Smooth muscle cell (in vitro differentiated cells): ENCODE results near the gene MELTF. TPM values are rescaled to one million over a fixed set of nuclear protein-coding genes. Genes with fewer than 3 reads are reported as not detected.

Source experiments
- DNase-seq: peaks from one replicate; lab custom pipeline; 2025; ENCODE audit not compliant: unreplicated experiment; lab: John Stamatoyannopoulos, UW
- H2AFZ ChIP-seq: fragments of 200-600 bp; sonication (generic); 2 replicates; pipeline ENCODE4 v1.6.0; 2016; ENCODE audit warnings: antibody characterized with exemption, low read depth, mild to moderate bottlenecking
- H3F3A ChIP-seq: fragments of 200-600 bp; sonication (generic); 2 replicates; pipeline ENCODE4 v1.6.0; 2017; ENCODE audit warnings: antibody characterized with exemption, low read depth
- H3K27ac ChIP-seq: fragments of 200-600 bp; sonication (generic); 2 replicates; pipeline ENCODE4 v1.5.1; 2016; ENCODE audit warnings: low read depth, mild to moderate bottlenecking
- H3K27me3 ChIP-seq: fragments of 200-600 bp; sonication (generic); 2 replicates; pipeline ENCODE4 v1.6.1; 2016; ENCODE audit warnings: low read depth, mild to moderate bottlenecking
- H3K36me3 ChIP-seq: fragments of 200-600 bp; sonication (generic); 2 replicates; pipeline ENCODE4 v1.5.1; 2016; ENCODE audit warnings: low read depth
- H3K4me1 ChIP-seq: fragments of 200-600 bp; sonication (generic); 2 replicates; pipeline ENCODE4 v1.5.1; 2016; ENCODE audit warnings: low read depth
- H3K4me2 ChIP-seq: fragments of 200-600 bp; sonication (generic); 2 replicates; pipeline ENCODE4 v1.6.0; 2016; ENCODE audit warnings: mild to moderate bottlenecking
- H3K4me3 ChIP-seq: fragments of 200-600 bp; sonication (generic); 2 replicates; pipeline ENCODE4 v1.5.1; 2016; ENCODE audit warnings: mild to moderate bottlenecking
- H3K79me2 ChIP-seq: fragments of 200-600 bp; sonication (generic); 2 replicates; pipeline ENCODE4 v1.6.0; 2016; ENCODE audit warnings: low read depth, mild to moderate bottlenecking
- H3K9ac ChIP-seq: fragments of 200-600 bp; sonication (generic); 2 replicates; pipeline ENCODE4 v1.6.0; 2016; ENCODE audit warnings: low read depth
- H3K9me3 ChIP-seq: fragments of 200-600 bp; sonication (generic); replicated peaks from 2 replicates; pipeline ENCODE4 v1.5.1; 2016; ENCODE audit warnings: low read depth
- H4K20me1 ChIP-seq: fragments of 200-600 bp; sonication (generic); 2 replicates; pipeline ENCODE4 v1.6.0; 2016; ENCODE audit warnings: low read depth
- WGBS: methylation state at CpG from one replicate; pipeline ENCODE4 v1.1.7; 2016; ENCODE audit warnings: low lambda C conversion rate; 5-methylcytosine and 5-hydroxymethylcytosine counted together
- polyA plus RNA-seq: library from polyadenylated mRNA; unstranded; fragments of >200 nt; fragmentation: Nextera tagmentation; extraction: Ambion mirVana; gene quantifications from 2 replicates; pipeline ENCODE4 v1.2.1, GENCODE V29; 2016
- total RNA-seq: library from RNA; depleted of rRNA; stranded (reverse); fragments of >200 nt; gene quantifications from 2 replicates; pipeline ENCODE4 v1.2.3, GENCODE V29; 2014
- TF ChIP-seq, protein P1 (sequence below): fragments of 200-600 bp; sonication (generic); IDR thresholded peaks from 2 replicates; pipeline ENCODE4 v1.5.1; 2017; ENCODE audit warnings: borderline replicate concordance, mild to moderate bottlenecking, antibody characterized with exemption; ENCODE audit not compliant: insufficient read depth, poor library complexity, severe bottlenecking

Gene MELTF
- total and polyA plus RNA-seq, 2 experiments from 2014 or later = 3.7 to 8.6 TPM

DNA sequence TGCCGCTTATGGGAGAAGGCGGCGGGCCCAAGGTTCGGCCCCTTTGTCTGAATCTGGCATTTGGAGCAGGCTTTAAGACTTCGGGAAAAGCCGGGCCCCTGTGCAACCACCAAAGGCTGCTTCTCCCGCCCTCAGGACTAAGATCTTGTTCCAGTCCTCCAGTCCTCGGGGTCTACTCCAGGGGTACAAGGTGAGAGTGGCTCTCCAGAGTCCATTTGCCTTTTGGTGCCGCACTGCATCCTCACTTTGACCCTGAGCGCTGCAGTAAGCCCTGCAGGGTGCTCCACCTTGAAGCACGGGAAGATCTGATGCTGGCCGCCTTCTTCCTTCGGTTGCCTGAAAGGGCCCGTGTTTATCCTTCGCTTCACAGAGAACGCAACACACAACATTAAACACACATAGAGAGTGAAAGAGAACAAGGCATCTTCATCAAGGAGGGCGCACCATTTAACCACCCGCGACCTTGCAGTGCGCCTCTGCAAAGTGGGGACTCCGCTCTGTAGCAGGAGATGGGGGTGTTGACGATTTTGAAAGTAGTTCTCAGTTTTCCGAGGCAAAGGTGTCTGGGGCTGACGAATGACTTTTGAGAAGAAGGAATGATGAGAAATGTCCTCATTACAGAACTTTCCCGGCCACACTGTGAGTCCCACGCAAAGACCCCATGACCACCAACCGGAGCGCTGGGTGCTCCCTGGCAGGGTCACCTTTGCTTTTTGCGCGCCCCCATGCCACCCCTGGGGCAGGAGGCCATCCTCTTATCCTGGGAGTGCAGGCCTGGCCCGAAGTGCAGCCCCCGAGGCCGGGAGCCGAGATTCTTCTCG, 62.0 kb downstream of the MELTF start:
- Histone ChIP-seq H3K4me1 (no peaks in the 10 kb centered on the region), H3K79me2 (no peaks in the 10 kb centered on the region), H3K9ac (no peak overlapping the region), H3K36me3 (no peaks in the 10 kb centered on the region), H3K27ac (no peak overlapping the region), H3K4me3 (peak overlapping the region; percentile 72), H3K27me3 (peaks cover 41% of the 10 kb centered on the region), H4K20me1 (no peaks in the 10 kb centered on the region), H3K9me3 (no peaks in the 10 kb centered on the region), H3F3A (no peaks in the 10 kb centered on the region), H2AFZ (no peak overlapping the region), H3K4me2 (peak overlapping the region; percentile 96)
- WGBS = 66% methylated on average over 35 of the region's 35 CpGs
- DNase-seq = no peak
- TF ChIP-seq, protein P1, sequence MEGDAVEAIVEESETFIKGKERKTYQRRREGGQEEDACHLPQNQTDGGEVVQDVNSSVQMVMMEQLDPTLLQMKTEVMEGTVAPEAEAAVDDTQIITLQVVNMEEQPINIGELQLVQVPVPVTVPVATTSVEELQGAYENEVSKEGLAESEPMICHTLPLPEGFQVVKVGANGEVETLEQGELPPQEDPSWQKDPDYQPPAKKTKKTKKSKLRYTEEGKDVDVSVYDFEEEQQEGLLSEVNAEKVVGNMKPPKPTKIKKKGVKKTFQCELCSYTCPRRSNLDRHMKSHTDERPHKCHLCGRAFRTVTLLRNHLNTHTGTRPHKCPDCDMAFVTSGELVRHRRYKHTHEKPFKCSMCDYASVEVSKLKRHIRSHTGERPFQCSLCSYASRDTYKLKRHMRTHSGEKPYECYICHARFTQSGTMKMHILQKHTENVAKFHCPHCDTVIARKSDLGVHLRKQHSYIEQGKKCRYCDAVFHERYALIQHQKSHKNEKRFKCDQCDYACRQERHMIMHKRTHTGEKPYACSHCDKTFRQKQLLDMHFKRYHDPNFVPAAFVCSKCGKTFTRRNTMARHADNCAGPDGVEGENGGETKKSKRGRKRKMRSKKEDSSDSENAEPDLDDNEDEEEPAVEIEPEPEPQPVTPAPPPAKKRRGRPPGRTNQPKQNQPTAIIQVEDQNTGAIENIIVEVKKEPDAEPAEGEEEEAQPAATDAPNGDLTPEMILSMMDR = no peak

DNA sequence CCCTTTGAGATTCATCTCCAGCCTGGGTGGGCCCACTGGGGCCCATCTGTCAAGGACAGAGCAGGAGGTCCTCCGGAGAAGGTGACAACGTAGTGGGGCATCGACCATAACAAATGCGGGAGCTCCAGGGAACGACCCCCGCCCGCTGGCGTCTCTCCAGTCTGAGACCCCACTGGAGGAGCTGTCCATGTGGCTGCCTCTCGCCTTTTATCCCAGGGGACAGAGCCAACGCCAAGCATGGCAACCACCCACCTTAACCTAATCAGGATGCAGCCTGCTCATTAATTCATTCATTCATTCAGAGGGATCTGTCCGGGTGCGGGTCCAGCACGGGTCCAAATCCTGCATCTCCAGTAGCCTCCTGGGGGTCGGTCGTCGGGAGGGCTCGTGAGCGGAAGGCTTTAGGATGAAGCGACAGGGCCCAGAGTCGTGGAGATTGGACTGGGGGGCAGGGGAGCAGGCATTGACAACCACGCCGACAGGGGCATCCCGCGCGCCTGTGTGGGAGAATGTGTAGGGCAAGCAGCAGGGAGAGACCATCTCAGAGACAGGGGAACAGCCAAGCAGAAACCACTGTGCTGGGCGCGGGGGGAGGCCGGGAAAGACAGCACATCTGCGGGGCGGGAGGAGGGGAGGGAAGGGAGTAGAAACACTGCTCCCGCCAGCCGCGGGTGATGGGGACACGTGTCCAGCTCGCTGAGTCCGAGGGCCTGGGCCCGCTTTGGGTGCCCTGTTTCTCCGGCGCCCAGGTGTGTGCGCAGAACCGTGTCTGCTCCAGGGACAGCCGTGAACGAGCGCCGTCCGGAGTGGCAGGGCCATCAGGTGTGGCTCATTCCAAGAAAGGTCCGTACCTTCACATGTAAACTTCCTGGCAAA, 62.9 kb downstream of the MELTF start:
- Histone ChIP-seq H3K36me3 (no peaks in the 10 kb centered on the region), H3K4me2 (no peak overlapping the region), H3K27me3 (peaks cover 41% of the 10 kb centered on the region), H3K79me2 (no peaks in the 10 kb centered on the region), H3K27ac (no peak overlapping the region), H4K20me1 (no peaks in the 10 kb centered on the region), H3K9ac (no peak overlapping the region), H3F3A (no peaks in the 10 kb centered on the region), H2AFZ (no peak overlapping the region), H3K4me1 (no peaks in the 10 kb centered on the region), H3K4me3 (no peak overlapping the region), H3K9me3 (no peaks in the 10 kb centered on the region)
- TF ChIP-seq, protein P1 = no peak
- no peak for DNase-seq
- WGBS = 62% methylated on average over 41 of the region's 47 CpGs

- H3K9ac ChIP-seq = no peak overlapping the region
- no peaks in the 10 kb centered on the region for H3K4me1 ChIP-seq
- H3K9me3 ChIP-seq = no peaks in the 10 kb centered on the region
- no peak overlapping the region for H3K4me2 ChIP-seq
- no peaks in the 10 kb centered on the region for H3F3A ChIP-seq
- DNase-seq = no peak
- no peak overlapping the region for H3K4me3 ChIP-seq
- H2AFZ ChIP-seq = no peak overlapping the region
- no peaks in the 10 kb centered on the region for H3K79me2 ChIP-seq
- H3K27me3 ChIP-seq = peaks cover 47% of the 10 kb centered on the region
- TF ChIP-seq, protein P1 = no peak
- no peaks in the 10 kb centered on the region for H3K36me3 ChIP-seq
- 91% methylated on average over 10 of the region's 10 CpGs for WGBS
- H4K20me1 ChIP-seq = no peaks in the 10 kb centered on the region
- no peak overlapping the region for H3K27ac ChIP-seq
Measured at GRCh38 chr3:196965804-196966173, 63.8 kb downstream of the MELTF start.
